Mammary epithelial cell (primary cell): Measurements from ENCODE around the gene SCAF11.

Experiments used
- EZH2 ChIP-seq: IDR thresholded peaks from 2 replicates; pipeline ENCODE4 v1.6.1; 2012; ENCODE audit warnings: low read length, inconsistent platforms, borderline replicate concordance
- TF ChIP-seq, protein P1 (sequence below), 2 donors: IDR thresholded peaks in 1 of 2; conservative IDR thresholded peaks in 1 of 2; 2 replicates each; pipeline ENCODE4 v1.5.1; 2011 to 2012; ENCODE audit warnings: inconsistent platforms in 2 of 2, low read length in 2 of 2, mild to moderate bottlenecking in 2 of 2, control low read depth in 1 of 2, low read depth in 1 of 2; ENCODE audit not compliant: insufficient read depth in 1 of 2; ENCODE audit errors: extremely low read depth in 1 of 2

DNA sequence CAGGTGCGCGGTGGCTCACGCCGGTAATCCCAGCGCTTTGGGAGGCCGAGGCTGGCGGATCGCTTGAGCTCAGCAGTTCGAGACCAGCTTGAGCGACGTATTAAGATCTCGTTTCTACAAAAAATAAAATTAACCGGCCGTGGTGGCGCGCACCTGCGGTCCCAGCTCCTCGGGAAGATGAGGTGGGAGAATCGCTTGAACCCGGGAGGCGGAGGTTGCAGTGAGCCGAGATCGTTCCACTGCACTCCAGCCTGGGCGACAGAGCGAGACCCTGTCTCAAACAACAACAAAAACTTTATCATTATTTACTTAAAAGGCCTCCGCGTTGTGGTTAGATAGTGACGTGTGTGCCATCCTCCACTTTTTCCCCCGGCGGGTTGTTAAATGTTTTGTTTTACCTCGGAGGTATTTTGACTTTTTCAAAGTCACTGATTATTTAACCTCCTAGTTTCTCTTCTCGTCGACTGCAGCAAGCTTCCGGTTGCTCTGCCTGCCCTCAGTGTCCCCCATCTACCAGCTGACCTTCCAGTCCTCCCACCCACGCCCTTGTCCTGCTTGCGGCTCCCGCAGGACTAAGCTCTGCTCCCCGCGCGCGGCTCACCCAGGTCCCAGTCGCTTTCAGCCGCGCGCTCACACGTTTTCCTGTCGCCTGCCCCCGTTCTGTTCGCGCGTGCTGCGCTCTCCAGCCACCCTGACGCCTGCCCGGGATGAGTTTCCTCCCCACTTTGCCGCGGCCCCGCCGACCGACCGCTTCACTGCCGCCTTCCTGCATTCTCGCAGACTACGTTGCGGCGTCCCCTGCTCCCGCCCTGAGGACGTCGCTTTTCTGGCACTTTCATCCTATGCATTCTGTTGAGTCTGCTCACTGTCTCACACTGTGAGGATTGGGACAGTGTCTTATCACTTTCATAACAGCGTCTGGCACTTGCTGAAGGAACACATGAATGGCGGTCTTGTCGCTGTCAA, 1.2 kb upstream of the SCAF11 start:
- TF ChIP-seq, protein P1, sequence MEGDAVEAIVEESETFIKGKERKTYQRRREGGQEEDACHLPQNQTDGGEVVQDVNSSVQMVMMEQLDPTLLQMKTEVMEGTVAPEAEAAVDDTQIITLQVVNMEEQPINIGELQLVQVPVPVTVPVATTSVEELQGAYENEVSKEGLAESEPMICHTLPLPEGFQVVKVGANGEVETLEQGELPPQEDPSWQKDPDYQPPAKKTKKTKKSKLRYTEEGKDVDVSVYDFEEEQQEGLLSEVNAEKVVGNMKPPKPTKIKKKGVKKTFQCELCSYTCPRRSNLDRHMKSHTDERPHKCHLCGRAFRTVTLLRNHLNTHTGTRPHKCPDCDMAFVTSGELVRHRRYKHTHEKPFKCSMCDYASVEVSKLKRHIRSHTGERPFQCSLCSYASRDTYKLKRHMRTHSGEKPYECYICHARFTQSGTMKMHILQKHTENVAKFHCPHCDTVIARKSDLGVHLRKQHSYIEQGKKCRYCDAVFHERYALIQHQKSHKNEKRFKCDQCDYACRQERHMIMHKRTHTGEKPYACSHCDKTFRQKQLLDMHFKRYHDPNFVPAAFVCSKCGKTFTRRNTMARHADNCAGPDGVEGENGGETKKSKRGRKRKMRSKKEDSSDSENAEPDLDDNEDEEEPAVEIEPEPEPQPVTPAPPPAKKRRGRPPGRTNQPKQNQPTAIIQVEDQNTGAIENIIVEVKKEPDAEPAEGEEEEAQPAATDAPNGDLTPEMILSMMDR (conservative IDR thresholded peaks at IDR 0.05 in 1 of 2, IDR thresholded peaks at IDR 0.05 in 1 of 2; ENCODE audit: extremely low read depth in 1 of 2, insufficient read depth in 1 of 2, low read depth in 1 of 2, low read length in 2 of 2): no peak
- TF ChIP-seq EZH2: no peak
